Stimulated activated CD4-positive, alpha-beta T cell treated with anti-CD3 and anti-CD28 coated beads, Interleukin-2, amount 100 ng/mL, for 4 hours (primary cell): Measurements from ENCODE around the gene PRRG2.

Experiments used
- DNase-seq: peaks from one replicate; pipeline ENCODE4 v3.0.0-alpha.2; 2020; ENCODE audit warnings: low read depth

PRRG2 gene

DNA sequence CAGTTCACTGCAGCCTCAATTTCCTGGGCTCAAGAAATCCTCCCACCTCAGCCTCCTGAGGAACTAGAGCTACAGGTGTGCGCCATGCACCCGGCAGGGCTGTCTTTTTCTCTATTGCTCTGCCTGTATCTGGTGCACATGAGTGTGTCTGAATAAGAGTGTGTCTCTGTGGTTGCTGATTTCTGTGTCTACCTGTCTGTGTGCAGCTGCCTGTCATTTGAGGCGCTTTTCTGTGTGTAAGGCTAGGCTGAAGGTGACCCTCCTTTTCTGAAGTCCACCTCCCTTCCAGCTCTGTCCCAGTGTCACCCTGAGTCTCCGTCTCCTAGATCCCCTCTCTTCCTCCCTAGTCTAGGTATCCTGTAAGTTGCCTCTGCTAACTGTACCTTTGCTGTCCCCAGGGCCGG lies 8.4 kb downstream of the PRRG2 start:
- DNase-seq, result no peak

DNA sequence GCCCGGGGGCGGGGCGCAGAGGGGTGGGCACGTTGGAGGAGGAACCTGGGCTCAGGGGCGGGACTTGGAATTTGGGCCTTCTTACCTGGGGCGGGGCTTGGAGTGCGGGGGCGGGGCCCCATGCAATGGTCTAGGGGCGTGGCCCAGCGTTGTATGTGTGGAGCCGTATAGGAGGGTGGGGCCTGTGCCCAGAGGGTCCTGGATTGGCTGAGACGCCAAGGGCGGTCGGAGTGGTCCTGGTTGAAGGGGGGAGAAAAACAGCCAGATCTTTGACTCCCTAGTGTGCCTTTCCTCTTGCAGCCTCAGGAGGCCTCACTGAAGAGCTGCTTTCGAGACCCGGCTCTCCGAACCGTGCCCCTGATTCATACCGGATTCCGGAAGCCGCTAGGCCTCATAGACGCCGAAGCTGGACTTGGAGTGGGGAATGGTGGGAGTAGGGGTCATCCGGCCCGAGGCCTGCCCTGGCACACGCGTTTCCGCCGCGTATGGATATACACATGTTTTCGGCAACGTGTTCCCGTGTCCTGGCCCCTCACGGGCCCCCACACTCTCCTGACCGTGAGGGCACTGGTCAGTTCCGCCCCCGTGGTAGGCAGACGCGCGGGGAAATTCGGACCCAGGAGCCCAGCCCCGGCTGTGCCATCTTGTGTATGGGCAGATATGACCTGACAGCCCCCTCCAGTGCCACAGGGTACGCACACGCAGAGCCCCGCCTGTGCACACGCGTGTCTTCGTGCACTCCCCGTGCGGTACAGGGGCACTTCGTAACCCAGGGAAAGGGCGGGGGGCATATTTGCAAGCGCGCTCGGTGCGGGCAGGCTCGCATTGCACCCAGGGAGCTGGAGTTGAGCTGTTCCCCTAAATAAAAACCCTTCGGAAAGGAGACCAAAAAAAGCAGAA lies 9.2 kb downstream of the PRRG2 start:
- DNase-seq, result peak; percentile 90

DNA sequence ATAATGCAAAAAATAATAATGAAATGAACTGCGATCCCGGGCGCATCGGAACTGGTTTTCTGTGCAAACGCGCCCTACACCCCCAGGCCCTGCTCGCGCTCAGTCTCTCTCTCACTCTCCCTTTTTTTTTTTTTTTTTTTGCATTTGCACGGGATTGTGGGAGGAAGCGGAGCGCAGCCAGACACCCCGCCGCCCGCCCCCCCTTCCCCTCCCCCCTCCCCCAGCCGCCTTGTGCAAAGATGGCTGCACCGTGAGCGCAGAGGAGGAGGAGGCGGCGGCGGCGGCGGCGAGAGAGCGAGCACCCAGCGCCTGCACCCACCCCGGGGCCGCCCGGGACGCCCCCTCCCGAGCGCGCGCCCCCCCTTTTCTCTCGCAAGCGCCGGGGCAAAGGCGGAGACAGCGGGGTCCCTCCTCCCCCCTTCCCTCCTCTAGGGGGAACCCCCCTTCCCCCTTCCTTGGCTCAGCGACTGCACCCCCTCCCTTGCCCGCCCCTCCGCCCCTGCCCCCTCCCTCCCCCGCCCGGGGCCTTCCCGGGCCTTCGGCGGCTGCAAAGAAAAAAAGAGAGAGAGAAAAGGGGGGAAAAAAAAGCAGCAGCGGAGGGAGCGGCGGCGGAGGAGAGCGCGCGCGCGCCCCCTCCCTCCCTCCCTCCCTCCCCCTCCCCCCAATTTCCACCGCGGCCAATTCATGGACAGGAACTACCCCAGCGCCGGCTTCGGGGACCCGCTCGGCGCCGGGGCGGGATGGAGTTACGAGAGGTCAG lies 10.0 kb downstream of the PRRG2 start, which contains the start of gene PRR12:
Gene PRR12 (plus strand): TSS at position 212 of the 760 bp plus-strand sequence. CDS start 473 bp downstream, at position 685.
- peak; percentile 68 for DNase-seq

DNA sequence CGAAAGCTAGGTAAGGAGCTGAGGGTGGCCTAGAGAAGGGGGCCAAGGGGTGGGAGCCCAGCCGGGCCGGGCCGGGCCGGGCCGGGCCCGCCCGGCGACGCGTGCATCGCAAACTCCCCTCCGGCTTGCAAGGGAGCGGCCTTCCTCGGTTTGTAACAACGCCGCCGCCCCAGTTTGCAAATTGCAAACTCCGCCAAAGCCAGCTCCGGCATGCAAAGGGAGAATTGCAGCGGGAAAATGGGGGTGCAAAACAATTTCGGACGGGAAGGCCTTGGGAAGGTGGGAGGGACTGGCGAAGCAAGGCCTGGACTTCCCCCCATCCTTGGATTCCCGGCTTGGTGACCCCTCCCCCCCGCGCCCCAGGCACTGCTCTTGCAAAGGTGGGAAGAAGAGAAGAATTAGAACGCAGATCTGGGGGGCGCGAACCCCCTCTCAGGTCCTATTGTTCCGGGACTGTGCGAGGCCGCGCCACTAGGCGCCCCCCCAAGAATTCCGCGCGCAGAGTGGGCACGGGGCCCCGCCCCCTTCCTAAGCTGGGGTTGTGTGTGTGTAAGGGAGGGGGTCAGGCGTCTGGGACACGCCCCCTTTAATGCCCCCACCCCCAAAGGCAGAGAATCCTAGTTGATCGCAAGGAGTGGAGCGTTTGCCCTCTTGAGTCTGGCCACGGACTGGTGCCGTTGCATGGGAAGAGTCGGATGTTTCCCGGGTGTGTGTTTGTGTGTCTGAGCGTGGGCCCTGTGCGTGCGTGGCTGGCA lies 10.8 kb downstream of the PRRG2 start:
- DNase-seq, result no peak

DNA sequence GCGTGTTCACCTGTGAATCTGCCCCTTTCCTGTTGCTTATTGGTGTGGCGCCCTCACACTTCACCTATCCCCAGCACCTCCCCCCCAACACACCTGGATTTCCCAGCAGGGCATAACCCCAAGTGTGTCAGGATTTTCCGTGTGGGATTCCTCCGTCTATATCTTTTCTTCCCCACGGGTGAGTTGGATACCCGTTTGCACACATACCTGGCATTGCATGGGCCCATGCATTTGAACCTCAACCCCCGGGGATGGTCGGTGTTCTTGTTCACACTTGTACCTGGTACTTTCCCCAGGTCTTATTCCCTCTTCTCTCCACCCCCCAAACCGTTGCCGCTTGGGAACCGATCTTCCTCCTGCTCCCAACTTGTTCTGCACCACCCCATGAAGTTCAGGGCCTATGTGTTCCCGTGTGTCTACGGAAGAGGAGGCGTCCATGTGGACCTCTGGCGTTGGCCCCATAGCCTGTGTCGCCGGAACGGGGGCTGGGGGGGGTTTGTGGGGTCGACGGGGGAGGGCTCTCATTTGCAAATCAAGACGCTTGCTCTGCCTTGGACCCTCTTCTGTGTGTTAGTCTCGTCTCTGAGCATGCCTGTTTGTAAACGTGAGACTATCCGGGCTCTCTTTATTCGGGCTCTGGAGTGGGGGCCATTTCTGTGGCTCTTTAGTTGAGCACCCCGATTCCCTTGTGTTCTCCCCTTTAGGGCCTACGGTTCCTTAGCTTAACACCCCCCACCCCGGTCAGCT lies 11.5 kb downstream of the PRRG2 start:
- DNase-seq, result no peak

DNA sequence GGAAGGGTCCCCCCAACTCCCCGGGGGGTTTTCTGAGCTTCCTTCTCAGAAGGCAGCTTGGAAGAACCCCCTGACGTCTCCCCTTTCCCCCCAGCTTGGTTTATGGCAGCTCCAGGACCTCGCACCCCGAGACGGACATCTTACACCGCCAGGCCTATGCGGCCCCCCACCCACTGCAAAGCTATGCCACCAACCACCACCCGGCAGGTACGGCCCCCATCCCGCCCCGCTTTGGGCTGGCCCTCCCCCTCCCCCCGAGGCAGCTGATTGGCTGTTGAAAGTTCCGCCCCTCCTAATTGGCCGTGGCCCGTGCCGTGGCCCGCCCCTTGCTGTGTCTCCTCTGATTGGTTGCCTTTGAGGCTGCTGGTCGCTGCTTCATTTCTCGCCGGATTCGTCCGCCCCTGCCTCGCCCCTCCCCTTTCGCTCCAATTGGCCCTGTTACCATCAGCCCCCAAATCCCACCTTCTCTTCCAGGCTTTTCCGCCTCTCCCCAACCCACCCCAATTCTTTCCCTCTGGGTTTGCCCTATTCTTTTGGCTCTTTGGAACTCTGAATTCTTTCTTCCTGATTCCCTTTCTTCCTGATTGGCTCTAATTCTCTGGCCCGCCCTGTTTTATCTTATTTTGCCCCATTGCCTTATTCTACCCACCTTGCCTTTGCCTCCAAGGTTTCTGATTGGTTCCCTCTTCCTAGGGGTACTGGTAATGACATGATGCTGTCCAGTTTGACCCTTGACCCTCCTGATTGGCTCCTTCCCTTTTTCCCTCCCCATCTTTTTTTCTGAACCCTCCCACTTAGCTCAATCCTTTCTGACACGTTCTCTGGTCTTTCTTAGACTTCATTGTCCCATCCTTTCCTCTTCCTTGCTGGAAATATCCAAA lies 12.4 kb downstream of the PRRG2 start:
- DNase-seq, result peak; percentile 89

DNA sequence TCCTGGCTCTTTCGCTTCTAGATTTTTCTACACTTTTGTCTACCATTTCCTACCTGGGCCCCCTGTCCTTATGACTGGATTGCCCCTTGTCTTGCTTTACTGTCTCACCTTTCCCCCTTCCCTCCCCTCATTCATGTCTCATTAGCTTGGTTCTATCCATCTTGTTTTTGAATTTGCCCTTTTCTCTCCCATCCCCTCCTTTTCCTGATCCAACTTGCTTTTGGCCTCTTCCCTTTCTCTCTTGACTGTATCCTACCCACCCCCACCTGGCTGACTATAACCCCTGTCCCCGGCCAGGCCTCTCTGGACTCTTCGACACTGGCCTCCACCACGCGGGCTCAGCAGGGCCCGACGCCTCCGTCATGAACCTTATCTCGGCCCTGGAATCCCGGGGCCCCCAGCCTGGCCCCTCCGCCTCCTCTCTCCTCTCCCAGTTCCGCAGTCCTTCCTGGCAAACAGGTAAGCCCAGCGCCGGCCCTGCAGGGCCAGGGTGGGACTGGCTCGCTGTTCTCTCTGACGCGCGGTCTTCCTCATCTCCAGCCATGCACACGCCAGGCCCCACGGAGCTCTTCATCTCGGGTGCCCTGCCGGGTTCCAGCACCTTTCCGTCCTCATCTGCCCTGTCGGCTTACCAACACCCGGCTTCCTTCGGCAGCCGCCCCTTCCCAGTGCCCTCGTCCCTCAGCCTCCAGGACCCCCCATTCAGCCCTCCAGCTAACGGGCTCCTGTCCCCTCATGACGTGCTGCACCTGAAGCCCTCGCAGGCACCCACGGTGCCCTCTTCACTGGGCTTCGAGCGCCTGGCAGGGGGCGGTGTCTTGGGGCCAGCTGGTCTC lies 13.3 kb downstream of the PRRG2 start:
- no peak for DNase-seq

DNA sequence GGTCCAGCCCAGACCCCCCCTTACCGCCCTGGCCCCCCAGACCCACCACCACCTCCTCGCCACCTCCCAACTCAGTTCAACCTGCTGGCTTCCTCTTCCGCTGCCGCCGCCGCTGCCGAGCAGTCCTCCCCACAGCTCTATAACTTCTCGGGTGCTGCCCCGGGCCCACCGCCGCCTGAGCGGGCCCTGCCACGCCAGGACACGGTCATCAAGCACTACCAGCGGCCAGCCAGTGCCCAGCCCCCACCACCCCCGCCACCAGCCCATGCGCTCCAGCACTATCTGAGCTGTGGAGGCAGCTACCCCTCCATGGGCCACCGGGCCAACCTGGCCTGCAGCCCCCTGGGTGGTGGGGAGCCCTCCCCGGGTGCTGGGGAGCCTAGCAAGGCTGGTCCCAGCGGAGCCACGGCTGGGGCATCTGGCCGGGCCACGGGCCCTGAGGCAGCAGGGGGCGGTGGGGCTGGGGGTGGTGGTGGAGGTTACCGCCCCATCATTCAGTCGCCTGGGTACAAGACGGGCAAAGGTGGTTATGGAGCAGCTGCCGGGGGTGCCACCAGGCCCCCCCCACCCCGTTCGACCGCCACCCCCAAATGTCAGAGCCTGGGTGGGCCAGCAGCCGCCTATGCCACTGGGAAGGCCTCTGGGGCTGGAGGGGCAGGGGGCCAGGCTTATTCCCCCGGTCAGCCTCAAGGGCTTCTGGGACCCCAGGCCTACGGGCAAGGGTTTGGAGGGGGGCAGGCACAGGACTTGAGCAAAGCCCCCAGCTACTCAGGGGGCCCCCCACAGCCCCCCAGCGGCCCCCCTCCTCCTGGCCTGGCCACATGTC lies 14.1 kb downstream of the PRRG2 start:
- DNase-seq, result no peak

DNA sequence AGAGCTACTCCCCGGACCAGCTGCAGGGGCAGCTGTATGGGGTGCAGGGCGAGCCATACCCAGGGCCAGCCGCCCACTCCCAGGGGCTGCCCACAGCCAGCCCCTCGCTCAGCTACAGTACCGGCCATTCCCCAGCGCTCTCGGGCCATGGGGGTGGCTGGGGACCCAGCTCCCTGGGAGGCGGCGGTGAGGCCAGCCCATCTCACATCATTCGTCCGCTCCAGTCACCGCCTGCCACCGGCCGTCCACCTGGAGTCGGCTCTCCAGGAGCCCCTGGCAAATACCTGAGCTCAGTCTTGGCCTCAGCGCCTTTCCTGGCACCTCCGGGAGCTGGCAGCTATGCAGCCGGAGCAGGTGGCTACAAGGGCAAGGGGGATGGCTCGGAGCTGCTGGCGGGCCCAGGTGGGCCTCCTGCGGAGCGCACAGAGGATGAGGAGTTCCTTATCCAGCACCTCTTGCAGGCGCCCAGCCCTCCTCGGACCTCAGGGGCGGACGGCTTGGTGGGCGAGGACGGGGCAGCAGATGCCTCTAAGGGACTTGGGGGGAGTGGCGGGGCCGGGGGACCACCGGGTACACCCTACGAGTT lies 14.8 kb downstream of the PRRG2 start:
- no peak for DNase-seq

DNA sequence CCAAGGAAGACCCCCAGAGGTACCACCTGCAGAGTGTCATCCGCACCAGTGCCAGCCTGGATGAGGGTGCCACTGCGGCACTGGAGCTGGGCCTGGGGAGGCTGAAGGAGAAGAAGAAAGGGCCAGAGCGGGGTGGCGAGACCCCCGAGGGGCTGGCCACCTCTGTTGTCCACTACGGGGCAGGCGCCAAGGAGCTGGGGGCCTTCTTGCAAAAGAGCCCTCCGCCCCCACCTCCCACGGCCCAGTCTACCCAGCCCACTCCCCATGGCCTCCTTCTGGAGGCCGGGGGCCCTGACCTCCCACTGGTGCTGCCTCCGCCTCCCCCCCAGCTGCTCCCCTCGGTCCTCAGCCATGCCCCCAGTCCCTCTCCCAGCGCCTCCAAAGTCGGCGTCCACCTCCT lies 15.3 kb downstream of the PRRG2 start:
- DNase-seq, result no peak

DNA sequence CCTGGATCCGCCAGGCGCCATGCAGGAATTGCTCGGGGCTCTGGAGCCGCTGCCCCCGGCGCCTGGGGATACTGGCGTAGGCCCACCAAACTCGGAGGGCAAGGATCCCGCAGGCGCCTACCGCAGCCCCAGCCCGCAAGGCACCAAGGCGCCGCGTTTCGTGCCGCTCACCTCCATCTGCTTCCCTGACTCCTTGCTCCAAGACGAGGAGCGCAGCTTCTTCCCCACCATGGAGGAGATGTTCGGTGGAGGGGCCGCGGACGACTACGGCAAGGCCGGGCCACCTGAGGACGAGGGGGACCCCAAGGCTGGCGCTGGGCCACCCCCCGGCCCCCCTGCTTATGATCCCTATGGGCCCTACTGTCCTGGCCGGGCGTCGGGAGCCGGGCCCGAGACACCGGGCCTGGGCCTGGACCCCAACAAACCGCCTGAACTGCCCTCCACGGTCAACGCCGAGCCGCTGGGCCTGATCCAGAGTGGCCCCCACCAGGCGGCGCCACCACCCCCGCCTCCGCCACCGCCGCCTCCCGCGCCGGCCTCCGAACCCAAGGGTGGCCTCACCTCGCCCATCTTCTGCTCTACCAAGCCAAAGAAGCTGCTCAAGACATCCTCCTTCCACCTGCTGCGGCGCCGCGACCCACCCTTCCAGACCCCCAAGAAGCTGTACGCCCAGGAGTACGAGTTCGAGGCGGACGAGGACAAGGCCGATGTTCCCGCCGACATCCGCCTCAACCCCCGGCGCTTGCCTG lies 16.0 kb downstream of the PRRG2 start:
- DNase-seq, result no peak

DNA sequence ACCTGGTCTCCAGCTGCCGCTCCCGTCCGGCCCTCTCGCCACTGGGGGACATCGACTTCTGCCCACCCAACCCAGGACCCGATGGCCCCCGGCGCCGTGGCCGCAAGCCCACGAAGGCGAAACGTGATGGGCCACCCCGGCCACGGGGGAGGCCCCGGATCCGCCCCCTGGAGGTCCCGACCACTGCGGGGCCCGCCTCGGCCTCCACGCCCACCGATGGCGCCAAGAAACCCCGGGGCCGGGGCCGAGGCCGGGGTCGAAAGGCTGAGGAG lies 16.5 kb downstream of the PRRG2 start:
- DNase-seq, result no peak

DNA sequence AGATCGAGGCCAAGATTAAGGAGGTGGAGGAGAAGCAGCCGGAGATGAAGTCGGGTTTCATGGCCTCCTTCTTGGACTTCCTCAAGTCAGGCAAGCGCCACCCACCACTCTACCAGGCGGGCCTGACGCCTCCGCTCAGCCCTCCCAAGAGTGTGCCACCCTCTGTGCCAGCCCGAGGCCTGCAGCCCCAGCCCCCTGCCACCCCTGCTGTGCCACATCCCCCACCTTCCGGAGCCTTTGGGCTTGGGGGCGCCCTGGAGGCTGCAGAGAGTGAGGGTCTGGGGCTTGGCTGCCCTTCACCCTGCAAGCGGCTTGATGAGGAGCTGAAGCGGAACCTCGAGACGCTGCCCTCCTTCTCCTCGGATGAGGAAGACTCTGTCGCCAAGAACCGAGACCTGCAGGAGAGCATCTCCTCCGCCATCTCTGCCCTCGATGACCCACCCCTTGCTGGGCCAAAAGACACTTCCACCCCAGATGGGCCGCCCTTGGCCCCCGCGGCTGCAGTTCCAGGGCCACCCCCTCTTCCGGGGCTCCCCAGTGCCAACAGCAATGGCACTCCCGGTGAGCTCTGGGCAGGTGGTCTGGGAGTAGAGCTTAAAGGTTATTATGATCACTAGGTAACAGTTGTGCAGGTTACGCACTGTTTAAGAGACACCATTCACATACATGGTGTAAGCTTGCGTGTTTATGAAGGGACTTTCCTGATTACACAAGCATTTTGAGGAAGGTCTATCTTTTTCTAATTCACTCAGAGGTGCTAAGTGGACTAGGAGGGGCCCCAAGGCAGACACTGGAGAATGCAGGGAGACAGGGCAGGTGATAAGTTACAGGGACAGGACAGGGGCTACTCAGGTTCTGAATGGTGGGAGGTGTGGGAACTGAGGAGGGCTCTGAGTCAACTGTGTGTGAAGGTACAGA lies 18.5 kb downstream of the PRRG2 start:
- DNase-seq, result no peak

DNA sequence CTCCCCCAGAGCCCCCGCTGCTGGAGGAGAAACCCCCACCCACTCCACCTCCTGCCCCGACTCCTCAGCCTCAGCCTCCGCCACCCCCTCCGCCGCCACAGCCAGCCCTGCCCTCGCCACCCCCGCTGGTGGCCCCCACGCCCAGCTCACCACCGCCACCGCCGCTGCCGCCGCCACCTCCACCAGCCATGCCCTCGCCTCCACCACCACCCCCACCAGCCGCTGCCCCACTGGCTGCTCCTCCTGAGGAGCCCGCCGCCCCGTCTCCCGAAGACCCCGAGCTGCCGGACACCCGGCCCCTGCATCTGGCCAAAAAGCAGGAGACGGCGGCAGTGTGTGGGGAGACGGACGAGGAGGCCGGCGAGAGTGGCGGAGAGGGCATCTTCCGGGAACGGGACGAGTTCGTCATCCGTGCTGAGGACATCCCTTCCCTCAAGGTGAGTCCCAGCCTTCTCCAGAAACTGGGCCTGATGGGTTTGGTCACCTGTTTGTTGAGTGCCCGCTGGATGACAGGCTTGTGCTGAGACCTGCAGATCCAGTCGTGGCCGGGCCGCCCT lies 20.4 kb downstream of the PRRG2 start:
- no peak for DNase-seq

DNA sequence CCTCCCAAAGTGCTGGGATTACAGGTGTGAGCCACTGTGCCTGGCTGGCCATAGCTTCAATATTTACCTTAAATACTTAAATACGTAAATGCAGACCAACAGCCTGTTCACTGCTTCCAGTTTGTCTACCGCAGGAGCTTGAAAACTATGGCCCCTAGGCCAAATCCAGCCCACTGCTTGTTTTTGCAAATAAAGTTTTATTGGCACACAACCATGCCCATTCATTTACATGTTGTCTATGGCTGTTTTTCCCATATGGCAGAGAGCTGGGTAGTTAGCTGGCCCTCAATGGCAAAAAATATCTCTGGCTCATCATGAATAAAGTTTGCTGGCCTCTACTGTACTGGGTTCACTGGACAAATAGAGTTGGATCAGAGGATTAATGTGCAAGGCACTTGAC lies 21.7 kb downstream of the PRRG2 start:
- DNase-seq, result no peak

DNA sequence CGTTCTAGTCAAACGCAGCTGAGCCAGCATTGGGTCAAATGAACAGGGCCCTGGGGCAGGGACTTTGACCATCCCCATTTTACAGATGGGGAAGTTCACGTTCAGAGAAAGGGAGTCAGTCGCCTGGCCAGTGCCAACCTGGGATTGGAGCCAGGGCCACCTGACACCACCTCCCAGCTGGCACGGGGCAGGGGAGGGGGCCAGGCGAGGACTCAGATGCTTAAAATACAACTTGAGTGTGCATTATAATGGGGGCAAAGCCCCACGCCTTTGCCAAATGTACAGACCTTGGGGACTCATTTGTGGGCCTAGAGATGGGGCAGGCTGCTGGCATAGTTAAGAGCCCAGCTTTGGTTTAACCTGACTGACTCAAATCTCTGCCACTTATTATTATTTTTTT lies 24.5 kb downstream of the PRRG2 start:
- DNase-seq, result no peak
